LoVo (cell line): ENCODE data around the gene ASTN2.

Experiments
- DNase-seq: peaks from one replicate; pipeline ENCODE4 v3.0.0-alpha.2; 2016; ENCODE audit warnings: low spot score

The ASTN2 gene

GRCh38 chr9:116954731-116955130, 460.1 kb downstream of the ASTN2 start:
- no peak for DNase-seq

- no peak for DNase-seq
Observed at GRCh38 chr9:116953271-116953670, 461.6 kb downstream of the ASTN2 start.

GRCh38 chr9:116952436-116952810, 462.4 kb downstream of the ASTN2 start:
- no peak for DNase-seq

- no peak for DNase-seq
Observed at GRCh38 chr9:116951588-116952435, 463.0 kb downstream of the ASTN2 start.

- no peak for DNase-seq
Observed at GRCh38 chr9:116945817-116946216, 469.0 kb downstream of the ASTN2 start.

GRCh38 chr9:116944714-116945534, 469.9 kb downstream of the ASTN2 start:
- DNase-seq: no peak

- no peak for DNase-seq
Observed at GRCh38 chr9:116943970-116944369, 470.9 kb downstream of the ASTN2 start.

- DNase-seq: no peak
Observed at GRCh38 chr9:116942593-116943061, 472.2 kb downstream of the ASTN2 start.

GRCh38 chr9:116941266-116941665, 473.6 kb downstream of the ASTN2 start:
- no peak for DNase-seq

- no peak for DNase-seq
Observed at GRCh38 chr9:116940614-116941215, 474.1 kb downstream of the ASTN2 start.

- DNase-seq: no peak
Observed at GRCh38 chr9:116939614-116940013, 475.2 kb downstream of the ASTN2 start.

- DNase-seq: no peak
Observed at GRCh38 chr9:116939161-116939560, 475.7 kb downstream of the ASTN2 start.

- no peak for DNase-seq
Observed at GRCh38 chr9:116937361-116937760, 477.5 kb downstream of the ASTN2 start.

GRCh38 chr9:116935149-116935897, 479.5 kb downstream of the ASTN2 start:
- no peak for DNase-seq

- DNase-seq: no peak
Observed at GRCh38 chr9:116934131-116934530, 480.7 kb downstream of the ASTN2 start.

GRCh38 chr9:116933251-116933650, 481.6 kb downstream of the ASTN2 start:
- no peak for DNase-seq

- DNase-seq: no peak
Observed at GRCh38 chr9:116929621-116930020, 485.2 kb downstream of the ASTN2 start.

- DNase-seq: no peak
Observed at GRCh38 chr9:116928884-116929283, 486.0 kb downstream of the ASTN2 start.

GRCh38 chr9:116928289-116928688, 486.6 kb downstream of the ASTN2 start:
- no peak for DNase-seq

GRCh38 chr9:116927726-116928125, 487.1 kb downstream of the ASTN2 start:
- DNase-seq: no peak

GRCh38 chr9:116925121-116925520, 489.7 kb downstream of the ASTN2 start:
- DNase-seq: no peak
